ENCODE data around the gene KCNQ1.

KCNQ1 gene

DNA sequence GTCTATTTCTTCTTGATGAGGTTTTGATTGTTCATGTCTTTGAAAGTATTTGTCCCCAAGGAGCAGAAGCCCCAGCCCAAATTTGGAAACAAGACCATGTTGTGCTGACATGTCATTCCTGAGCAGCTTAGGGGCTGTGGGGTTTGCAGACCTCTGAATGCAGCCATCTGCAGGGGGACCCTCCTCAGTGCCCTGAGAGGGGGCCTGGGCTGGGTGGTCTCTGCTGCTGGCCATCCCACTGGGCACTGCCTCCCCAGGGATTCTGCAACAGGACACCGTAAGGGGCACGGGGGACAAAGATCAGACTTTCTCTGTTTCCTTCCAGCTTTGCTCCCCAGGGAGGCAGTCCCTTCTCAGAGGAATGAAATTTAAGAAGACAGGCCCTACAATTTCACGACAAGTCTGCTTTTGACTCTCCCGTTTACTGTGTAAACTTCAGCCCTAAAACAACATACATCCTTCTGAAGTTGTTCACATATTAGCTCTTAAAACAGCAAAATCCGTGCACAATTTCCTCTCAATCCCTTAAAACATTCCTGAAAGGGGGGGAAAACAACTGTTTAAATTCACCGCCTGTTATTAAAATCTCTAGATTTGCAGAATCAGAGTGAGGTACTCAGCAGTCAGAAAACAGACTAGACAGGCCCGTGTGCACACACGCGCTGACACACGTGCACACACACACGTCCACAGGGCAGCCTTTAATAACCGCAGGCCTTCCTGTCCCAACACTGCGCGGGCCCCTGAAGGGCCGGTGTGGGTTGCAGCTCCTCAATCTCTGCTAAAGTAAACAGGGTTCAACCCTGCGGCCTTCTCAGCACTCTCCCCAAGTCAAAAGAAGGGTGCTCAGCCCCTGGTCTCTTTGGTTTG lies 109.8 kb downstream of the KCNQ1 start:
- TF ChIP-seq Cebpa-rat (IDR thresholded peaks at IDR 0.05): no peak
- H3K27me3 ChIP-seq: no peaks in the 10 kb centered on the region
- peaks cover 46 to 57% (median 52%) of the 10 kb centered on the region in 10 experiments for H3K4me1 ChIP-seq
- H3K9me3 ChIP-seq (replicated peaks in 1 of 11): peaks cover 28 to 58% (median 39%) of the 10 kb centered on the region in 11 experiments
- peak overlapping the region in 10 of 11 experiments; percentile 17 to 73 (median 60); a peak in 18 of 22 replicates for H3K27ac ChIP-seq
- peak overlapping the region in 5 of 10 experiments; percentile 3 to 26 (median 19); a peak in 5 of 20 replicates for H3K4me3 ChIP-seq
- H3K9ac ChIP-seq: peak overlapping the region; percentile 34 to 71 (median 57); a peak in 20 of 22 replicates
- H3K4me2 ChIP-seq: peak overlapping the region; percentile 60 to 92 (median 82)
- H3K36me3 ChIP-seq: peaks cover 0 to 16% (median 0%) of the 10 kb centered on the region in 11 experiments; a peak in 2 of 22 replicates
- no peaks in the 10 kb centered on the region; a peak in 2 of 22 replicates for H4K20me1 ChIP-seq

DNA sequence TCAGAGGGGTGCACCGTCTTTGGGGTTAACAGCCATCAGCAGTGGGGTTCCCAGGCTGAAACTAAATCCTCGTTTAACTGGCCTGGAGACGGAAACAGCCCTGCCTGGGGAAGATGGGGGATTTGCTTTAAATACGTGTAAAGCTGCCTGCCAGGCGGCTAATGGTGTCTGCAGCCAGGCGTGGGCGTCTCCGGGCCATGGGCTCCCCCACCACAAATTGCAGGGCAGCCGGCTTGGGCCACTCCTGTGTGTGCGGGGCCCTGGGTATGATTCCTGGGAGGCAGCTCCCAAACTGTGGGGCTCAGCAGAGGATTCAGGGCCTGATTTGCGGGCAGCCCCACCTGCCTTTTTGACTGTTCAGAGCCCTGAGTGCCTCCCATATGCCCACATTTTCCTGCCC lies 110.5 kb downstream of the KCNQ1 start:
- TF ChIP-seq Cebpa-rat (IDR thresholded peaks at IDR 0.05): no peak
- no peaks in the 10 kb centered on the region; a peak in 1 of 22 replicates for H4K20me1 ChIP-seq
- H3K4me2 ChIP-seq: peak overlapping the region; percentile 60 to 92 (median 82)
- no peak overlapping the region; a peak in 2 of 20 replicates for H3K4me3 ChIP-seq
- peaks cover 50 to 60% (median 56%) of the 10 kb centered on the region in 10 experiments for H3K4me1 ChIP-seq
- peak overlapping the region; percentile 25 to 71 (median 57); a peak in 21 of 22 replicates for H3K9ac ChIP-seq
- peak overlapping the region in 10 of 11 experiments; percentile 17 to 73 (median 60); a peak in 20 of 22 replicates for H3K27ac ChIP-seq
- no peaks in the 10 kb centered on the region for H3K27me3 ChIP-seq
- peaks cover 26 to 51% (median 39%) of the 10 kb centered on the region in 11 experiments for H3K9me3 ChIP-seq (replicated peaks in 1 of 11)
- peaks cover 0 to 16% (median 0%) of the 10 kb centered on the region in 11 experiments; a peak in 2 of 22 replicates for H3K36me3 ChIP-seq

DNA sequence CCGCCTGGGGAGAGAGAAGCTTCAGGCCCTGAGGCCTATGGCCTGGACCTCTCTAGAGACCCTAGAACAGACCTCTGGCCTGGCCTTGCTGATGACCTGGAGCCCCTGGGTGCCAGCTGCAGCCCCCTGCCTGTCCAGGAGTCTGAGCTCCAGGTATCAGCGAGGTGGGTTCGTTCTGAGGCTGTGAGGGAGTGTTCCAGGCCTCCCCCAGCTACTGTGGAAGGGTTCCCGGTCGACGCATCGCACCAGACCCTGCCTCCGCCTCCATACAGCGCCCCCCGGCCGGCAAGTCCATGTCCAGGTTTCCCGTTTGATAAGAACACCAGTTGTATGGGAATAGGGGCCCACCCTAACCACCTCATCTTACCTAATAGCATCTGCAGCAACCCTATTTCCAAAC lies 111.1 kb downstream of the KCNQ1 start:
- H3K4me2 ChIP-seq: peak overlapping the region; percentile 60 to 92 (median 82)
- H3K36me3 ChIP-seq: peaks cover 0 to 13% (median 0%) of the 10 kb centered on the region in 11 experiments; a peak in 2 of 22 replicates
- no peaks in the 10 kb centered on the region for H3K27me3 ChIP-seq
- peak overlapping the region; percentile 25 to 71 (median 57); a peak in 17 of 22 replicates for H3K9ac ChIP-seq
- no peaks in the 10 kb centered on the region; a peak in 1 of 22 replicates for H4K20me1 ChIP-seq
- H3K4me1 ChIP-seq: peaks cover 55 to 66% (median 61%) of the 10 kb centered on the region in 10 experiments
- no peak for TF ChIP-seq Cebpa-rat (IDR thresholded peaks at IDR 0.05)
- H3K9me3 ChIP-seq (replicated peaks in 1 of 11): peaks cover 22 to 46% (median 37%) of the 10 kb centered on the region in 11 experiments
- peak overlapping the region in 10 of 11 experiments; percentile 17 to 73 (median 60); a peak in 20 of 22 replicates for H3K27ac ChIP-seq
- H3K4me3 ChIP-seq: no peak overlapping the region

DNA sequence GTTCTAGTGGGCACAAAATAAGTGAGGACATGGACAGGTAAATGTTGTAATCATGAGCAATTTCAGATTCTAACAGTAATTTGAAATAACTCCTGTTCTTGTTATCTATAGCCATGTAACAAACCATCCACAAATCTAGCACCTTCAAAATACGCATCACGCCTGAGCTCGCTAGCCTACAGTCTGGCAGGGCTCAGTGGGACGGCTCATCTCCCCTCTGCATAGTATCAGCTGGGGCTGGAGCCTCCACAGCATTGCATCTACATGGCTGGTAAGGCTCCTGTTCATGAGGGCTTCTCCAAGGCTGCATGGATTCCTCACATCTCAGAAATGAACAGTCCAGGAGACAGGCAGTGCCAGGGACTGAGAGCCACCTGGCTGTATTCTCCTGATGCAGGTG lies 112.6 kb downstream of the KCNQ1 start:
- TF ChIP-seq Cebpa-rat (IDR thresholded peaks at IDR 0.05): no peak
- H3K4me2 ChIP-seq: no peak overlapping the region; a peak in 2 of 22 replicates
- H3K27me3 ChIP-seq: no peaks in the 10 kb centered on the region
- H3K9me3 ChIP-seq (replicated peaks in 1 of 11): peaks cover 10 to 32% (median 23%) of the 10 kb centered on the region in 11 experiments; a peak in 21 of 22 replicates
- no peak overlapping the region for H3K27ac ChIP-seq
- H3K9ac ChIP-seq: no peak overlapping the region
- H3K36me3 ChIP-seq: peaks cover 0 to 5% (median 0%) of the 10 kb centered on the region in 11 experiments; a peak in 1 of 22 replicates
- no peaks in the 10 kb centered on the region; a peak in 1 of 22 replicates for H4K20me1 ChIP-seq
- H3K4me3 ChIP-seq: no peak overlapping the region
- H3K4me1 ChIP-seq: peaks cover 69 to 80% (median 76%) of the 10 kb centered on the region in 10 experiments

DNA sequence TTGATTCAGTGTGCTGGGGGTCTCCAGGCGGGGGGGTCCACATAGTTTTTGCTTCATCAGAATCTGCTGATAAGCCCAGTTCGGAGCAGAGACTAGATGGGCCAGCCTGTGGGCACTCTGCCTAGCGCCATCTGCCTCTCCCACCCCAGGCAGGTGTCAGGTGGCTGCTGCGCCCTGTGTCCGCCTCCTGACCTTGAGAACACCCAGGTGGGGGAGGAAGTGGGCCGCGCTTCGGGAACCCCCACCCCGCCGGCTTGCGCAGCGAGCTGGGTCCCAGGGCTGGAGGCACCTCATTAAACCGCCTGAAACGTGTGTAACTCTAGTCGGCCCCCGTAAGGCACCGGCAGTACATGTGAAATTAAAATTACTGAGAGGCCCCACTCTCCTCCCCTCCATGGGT lies 113.6 kb downstream of the KCNQ1 start:
- H3K4me3 ChIP-seq: peak overlapping the region in 2 of 10 experiments; percentile 60 to 62; a peak in 3 of 20 replicates
- H4K20me1 ChIP-seq: no peaks in the 10 kb centered on the region; a peak in 1 of 22 replicates
- H3K4me1 ChIP-seq: peaks cover 79 to 91% (median 86%) of the 10 kb centered on the region in 10 experiments
- H3K27me3 ChIP-seq: no peaks in the 10 kb centered on the region
- peaks cover under 1 to 23% (median 14%) of the 10 kb centered on the region in 11 experiments; a peak in 20 of 22 replicates for H3K9me3 ChIP-seq (replicated peaks in 1 of 11)
- H3K27ac ChIP-seq: peak overlapping the region in 9 of 11 experiments; percentile 81 to 90 (median 86); a peak in 17 of 22 replicates
- H3K4me2 ChIP-seq: peak overlapping the region; percentile 19 to 96 (median 91); a peak in 20 of 22 replicates
- H3K36me3 ChIP-seq: peaks cover 0 to 5% (median 0%) of the 10 kb centered on the region in 11 experiments; a peak in 1 of 22 replicates
- TF ChIP-seq Cebpa-rat (IDR thresholded peaks at IDR 0.05): no peak
- H3K9ac ChIP-seq: peak overlapping the region in 5 of 11 experiments; percentile 71 to 79 (median 75); a peak in 4 of 22 replicates

DNA sequence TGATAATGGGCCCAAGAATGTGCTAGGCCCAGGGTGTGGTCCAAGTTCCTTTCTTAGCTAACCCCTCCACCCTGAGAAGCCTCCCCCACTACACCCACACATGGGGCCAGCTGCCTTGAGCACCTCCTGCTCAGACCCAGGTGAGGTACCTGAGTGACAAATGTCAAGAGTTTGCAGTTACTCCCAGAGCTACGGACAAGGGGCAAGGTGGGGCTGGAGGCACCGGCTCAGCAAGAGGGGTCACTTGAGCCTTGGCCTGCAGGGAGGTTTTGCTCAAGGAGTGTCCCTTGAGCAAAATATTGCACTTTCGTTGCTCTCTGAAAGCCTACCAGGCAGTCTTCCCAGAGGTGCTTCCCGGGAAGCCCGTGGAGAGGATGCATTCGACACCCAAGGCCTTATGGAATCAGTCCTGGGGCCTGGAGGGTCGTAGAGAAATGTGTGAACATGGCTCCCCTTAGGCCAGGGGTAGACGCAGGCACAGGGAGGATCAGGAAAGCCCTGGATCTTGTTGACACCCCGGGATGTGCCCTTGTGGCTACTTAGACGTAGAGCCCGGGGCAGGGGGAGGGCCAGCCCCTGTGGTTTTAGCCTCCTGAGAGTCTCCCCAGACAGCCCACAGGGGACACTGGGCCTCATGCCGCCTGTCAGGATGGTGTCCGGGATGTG lies 114.2 kb downstream of the KCNQ1 start:
- TF ChIP-seq Cebpa-rat (IDR thresholded peaks at IDR 0.05): no peak
- Histone ChIP-seq H3K9me3 (replicated peaks in 1 of 11) (peaks cover 0 to 17% (median 9%) of the 10 kb centered on the region in 11 experiments; a peak in 17 of 22 replicates), H3K9ac (peak overlapping the region; percentile 52 to 79 (median 75); a peak in 21 of 22 replicates), H3K4me1 (peaks cover 82 to 90% (median 86%) of the 10 kb centered on the region in 10 experiments), H4K20me1 (no peaks in the 10 kb centered on the region; a peak in 1 of 22 replicates), H3K36me3 (peaks cover 0 to 5% (median 0%) of the 10 kb centered on the region in 11 experiments; a peak in 1 of 22 replicates), H3K27ac (peak overlapping the region; percentile 9 to 90 (median 83); a peak in 21 of 22 replicates), H3K4me3 (peak overlapping the region in 7 of 10 experiments; percentile 16 to 62 (median 53); a peak in 12 of 20 replicates), H3K27me3 (no peaks in the 10 kb centered on the region), H3K4me2 (peak overlapping the region; percentile 78 to 96 (median 91))

DNA sequence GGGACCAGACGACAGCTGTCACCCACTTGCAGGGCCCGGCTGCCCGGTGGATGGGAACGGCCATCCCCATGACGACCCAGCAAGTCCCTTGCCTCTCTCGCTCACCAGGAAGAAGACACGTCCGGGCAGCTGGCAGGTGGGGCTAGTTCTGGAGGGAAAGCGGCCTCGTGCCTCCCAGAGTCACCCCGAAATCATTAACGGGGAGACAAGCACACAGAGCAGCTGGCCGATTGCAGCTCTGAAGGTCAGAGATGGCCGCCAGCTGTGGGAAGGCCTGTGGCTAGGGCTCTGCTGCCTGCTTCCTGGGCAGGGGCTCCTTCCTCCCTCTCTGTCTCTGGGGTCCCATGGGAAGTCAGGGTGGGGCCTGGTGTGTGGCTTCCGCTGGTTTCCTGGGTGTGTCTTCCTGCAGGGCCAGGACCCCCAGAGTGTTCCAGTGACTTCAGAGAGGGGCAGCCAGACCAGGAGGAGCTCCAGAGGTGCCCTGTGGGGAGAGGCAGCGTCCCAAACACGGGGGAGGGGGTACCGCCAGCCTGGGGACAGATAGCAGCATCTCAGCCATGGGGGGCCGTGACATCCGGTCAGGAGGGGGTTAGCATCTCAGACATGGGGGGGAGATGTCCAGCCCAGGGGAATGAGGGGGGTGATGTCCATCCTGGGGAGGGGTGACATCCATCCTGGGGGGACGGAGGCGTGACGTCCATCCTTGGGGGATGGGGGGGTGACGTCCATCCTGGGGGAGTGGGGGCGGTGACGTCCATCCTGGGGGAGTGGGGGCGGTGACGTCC lies 114.9 kb downstream of the KCNQ1 start:
- peak overlapping the region in 7 of 10 experiments; percentile 16 to 62 (median 53); a peak in 14 of 20 replicates for H3K4me3 ChIP-seq
- no peak for TF ChIP-seq Cebpa-rat (IDR thresholded peaks at IDR 0.05)
- peak overlapping the region; percentile 78 to 96 (median 91) for H3K4me2 ChIP-seq
- peak overlapping the region; percentile 9 to 90 (median 83); a peak in 21 of 22 replicates for H3K27ac ChIP-seq
- peaks cover 76 to 90% (median 82%) of the 10 kb centered on the region in 10 experiments for H3K4me1 ChIP-seq
- peak overlapping the region; percentile 52 to 79 (median 75); a peak in 21 of 22 replicates for H3K9ac ChIP-seq
- peaks cover 0 to 14% (median 8%) of the 10 kb centered on the region in 11 experiments; a peak in 17 of 22 replicates for H3K9me3 ChIP-seq (replicated peaks in 1 of 11)
- no peaks in the 10 kb centered on the region; a peak in 1 of 22 replicates for H4K20me1 ChIP-seq
- no peaks in the 10 kb centered on the region for H3K27me3 ChIP-seq
- peaks cover 0 to 5% (median 0%) of the 10 kb centered on the region in 11 experiments; a peak in 1 of 22 replicates for H3K36me3 ChIP-seq
